PC-3 (cell line): ENCODE measurements around the gene C6orf47. TPM values are rescaled to one million over a fixed set of nuclear protein-coding genes. Genes with fewer than 3 reads are reported as not detected.

ENCODE experiments used
- ATAC-seq: fragments of 200-7000 bp; cut with Tn5 transposase; 2 replicates; pipeline ENCODE4 v1.9.1; 2020; ENCODE audit warnings: mild to moderate bottlenecking, moderate library complexity
- BruUV-seq: library from RNA; stranded (reverse); fragments of 400-500 nt; replicated peaks from 2 replicates; lab custom pipeline; 2021; lab: Mats Ljungman, UMichigan
- CTCF ChIA-PET: fragments of 300-600 bp; sonication (Branson Sonifier 250); formaldehyde crosslinking; loops from one replicate; lab custom pipeline; 2022; ENCODE audit warnings: antibody characterized with exemption; lab: Charles Lee
- POLR2A ChIA-PET: fragments of 300-600 bp; sonication (Branson Sonifier 250); formaldehyde crosslinking; loops from one replicate; lab custom pipeline; 2022; ENCODE audit warnings: antibody characterized with exemption; ENCODE audit not compliant: unreplicated experiment; lab: Charles Lee
- DNase-seq: peaks from one replicate; pipeline ENCODE4 v3.0.0-alpha.2; 2015
- H2AFZ ChIP-seq: fragments of 300-600 bp; sonication (generic); 2 replicates; pipeline ENCODE4 v1.6.0; 2016; ENCODE audit warnings: antibody characterized with exemption, low read length
- H3F3A ChIP-seq: fragments of 300-600 bp; sonication (generic); one replicate; pipeline ENCODE4 v1.6.0; 2017; ENCODE audit warnings: antibody characterized with exemption, low read length, control low read depth, mild to moderate bottlenecking; ENCODE audit not compliant: unreplicated experiment
- H3K27ac ChIP-seq: fragments of 300-600 bp; sonication (generic); 2 replicates; pipeline ENCODE4 v1.5.1; 2016; ENCODE audit warnings: mild to moderate bottlenecking, low read length
- H3K27me3 ChIP-seq: fragments of 300-600 bp; sonication (generic); 2 replicates; pipeline ENCODE4 v1.6.1; 2016; ENCODE audit warnings: low read length, mixed read lengths
- H3K36me3 ChIP-seq: fragments of 300-600 bp; sonication (generic); 2 replicates; pipeline ENCODE4 v1.6.1; 2016; ENCODE audit warnings: low read depth, mixed run types, low read length, mixed read lengths
- H3K4me1 ChIP-seq: fragments of 300-600 bp; sonication (generic); 2 replicates; pipeline ENCODE4 v1.5.1; 2016; ENCODE audit warnings: low read length; ENCODE audit not compliant: insufficient read depth
- H3K4me2 ChIP-seq: fragments of 300-600 bp; sonication (generic); 2 replicates; pipeline ENCODE4 v1.6.0; 2016; ENCODE audit warnings: low read length
- H3K4me3 ChIP-seq: fragments of 300-600 bp; sonication (generic); 2 replicates; pipeline ENCODE4 v1.5.1; 2016; ENCODE audit warnings: mild to moderate bottlenecking, low read length, mixed read lengths
- H3K79me2 ChIP-seq: fragments of 300-600 bp; sonication (generic); 2 replicates; pipeline ENCODE4 v1.6.1; 2017; ENCODE audit warnings: low read length, mixed read lengths
- H3K9ac ChIP-seq: fragments of 300-600 bp; sonication (generic); 2 replicates; pipeline ENCODE4 v1.6.0; 2016; ENCODE audit warnings: mild to moderate bottlenecking, low read length
- H3K9me2 ChIP-seq: fragments of 300-600 bp; sonication (generic); replicated peaks from 2 replicates; pipeline ENCODE4 v1.6.1; 2016; ENCODE audit warnings: mixed run types, low read length, mixed read lengths
- H3K9me3 ChIP-seq: fragments of 300-600 bp; sonication (generic); 2 replicates; pipeline ENCODE4 v1.6.1; 2016; ENCODE audit warnings: low read length, mixed read lengths
- H4K20me1 ChIP-seq: fragments of 300-600 bp; sonication (generic); 2 replicates; pipeline ENCODE4 v1.6.1; 2016; ENCODE audit warnings: low read length, mixed read lengths
- CTCF ChIP-seq: fragments of 300-600 bp; sonication (generic); conservative IDR thresholded peaks from 2 replicates; pipeline ENCODE4 v1.5.1; 2017; ENCODE audit warnings: antibody characterized with exemption, low read depth, mild to moderate bottlenecking, low read length
- EZH2 ChIP-seq: fragments of 300-600 bp; sonication (generic); IDR thresholded peaks from one replicate; pipeline ENCODE4 v1.6.1; 2017; ENCODE audit warnings: antibody characterized with exemption, mild to moderate bottlenecking, low read length; ENCODE audit not compliant: unreplicated experiment
- EZH2phosphoT487 ChIP-seq: fragments of 300-600 bp; sonication (generic); IDR thresholded peaks from 2 replicates; pipeline ENCODE4 v1.6.1; 2018; ENCODE audit warnings: mild to moderate bottlenecking, antibody characterized with exemption, low read length, borderline replicate concordance
- intact Hi-C: fragments of 100-400 bp; cut with micrococcal nuclease; formaldehyde crosslinking; loops from 2 replicates; pipeline ENCODE4 v1.9.0; 2023
- total RNA-seq: library from RNA; depleted of rRNA; stranded (reverse); fragments of >200 nt; gene quantifications from 2 replicates; pipeline ENCODE4 v1.2.3, GENCODE V29; 2014

Gene C6orf47
- total RNA-seq, 1 experiment from 2014 or later = 26.3 TPM

GRCh38 chr6:31692353-31692752, 31.8 kb upstream of the C6orf47 start:
- no peak for ATAC-seq

GRCh38 chr6:31691564-31692108, 31.1 kb upstream of the C6orf47 start:
- POLR2A ChIA-PET = no interaction called here
- H4K20me1 ChIP-seq = no peaks in the 10 kb centered on the region
- no peak for ATAC-seq
- no TSS peak for BruUV-seq
- H3K36me3 ChIP-seq = peaks cover 9% of the 10 kb centered on the region; the same call in 1 of the 2 replicates
- TF ChIP-seq EZH2 (no peak), EZH2phosphoT487 (no peak), CTCF (no peak)
- 0 out of 2 replicates have a peak, but pooled peaks cover 3% of the 10 kb centered on the region for H3K4me1 ChIP-seq
- no peak overlapping the region for H3K9ac ChIP-seq
- H3K4me2 ChIP-seq = no peak overlapping the region
- no peaks in the 10 kb centered on the region for H3F3A ChIP-seq
- CTCF ChIA-PET = no interaction called here
- H3K9me3 ChIP-seq = no peaks in the 10 kb centered on the region
- no peak overlapping the region for H2AFZ ChIP-seq
- no peak overlapping the region for H3K27ac ChIP-seq
- no peak for DNase-seq
- H3K27me3 ChIP-seq = no peaks in the 10 kb centered on the region
- H3K79me2 ChIP-seq = no peaks in the 10 kb centered on the region
- intact Hi-C loops = no loop called here
- no peak overlapping the region for H3K4me3 ChIP-seq
- no peaks in the 10 kb centered on the region for H3K9me2 ChIP-seq

More at GRCh38 chr6:31692353-31692752, 31.8 kb upstream of the C6orf47 start:
- Histone ChIP-seq H3K4me1 (0 out of 2 replicates have a peak, but pooled peaks cover 3% of the 10 kb centered on the region), H3K9ac (no peak overlapping the region), H4K20me1 (no peaks in the 10 kb centered on the region), H3K4me2 (no peak overlapping the region), H2AFZ (no peak overlapping the region), H3K9me2 (no peaks in the 10 kb centered on the region), H3K36me3 (peaks cover 8% of the 10 kb centered on the region; the same call in 1 of the 2 replicates), H3K4me3 (no peak overlapping the region), H3F3A (no peaks in the 10 kb centered on the region), H3K27me3 (no peaks in the 10 kb centered on the region), H3K9me3 (no peaks in the 10 kb centered on the region), H3K79me2 (no peaks in the 10 kb centered on the region), H3K27ac (no peak overlapping the region)
- DNase-seq = no peak
- no TSS peak for BruUV-seq
- ChIA-PET POLR2A (no interaction called here), CTCF (no interaction called here)
- intact Hi-C loops = no loop called here
- TF ChIP-seq EZH2phosphoT487 (no peak), EZH2 (no peak), CTCF (no peak)

- Histone ChIP-seq H3K4me1 (0 out of 2 replicates have a peak, but pooled peaks cover 3% of the 10 kb centered on the region), H3K36me3 (peaks cover 8% of the 10 kb centered on the region; the same call in 1 of the 2 replicates), H3K27ac (no peak overlapping the region), H2AFZ (no peak overlapping the region), H3K4me3 (no peak overlapping the region), H4K20me1 (no peaks in the 10 kb centered on the region), H3K9me2 (no peaks in the 10 kb centered on the region), H3F3A (no peaks in the 10 kb centered on the region), H3K27me3 (no peaks in the 10 kb centered on the region), H3K9ac (no peak overlapping the region), H3K4me2 (no peak overlapping the region), H3K79me2 (no peaks in the 10 kb centered on the region), H3K9me3 (no peaks in the 10 kb centered on the region)
- ChIA-PET POLR2A (no interaction called here), CTCF (no interaction called here)
- intact Hi-C loops = no loop called here
- no peak for TF ChIP-seq EZH2phosphoT487
- no peak for TF ChIP-seq EZH2
- TF ChIP-seq CTCF = no peak
- ATAC-seq (no peak), DNase-seq (no peak)
- BruUV-seq = no TSS peak
Observed at GRCh38 chr6:31691078-31691463, 30.5 kb upstream of the C6orf47 start.
